LNCaP clone FGC (cell line): ENCODE results near the gene TLR1.
"Not testable (repeated sequence)": the region's sequence is repeated elsewhere in the genome, so short reads cannot be mapped to it uniquely, and the experiment has no call there.

Experiments
- DNase-seq: peaks from one replicate; pipeline ENCODE4 v3.0.0-alpha.2; 2011; ENCODE audit warnings: low read depth
- H3K4me3 ChIP-seq: 2 replicates; pipeline ENCODE4 v1.5.1; 2011; ENCODE audit warnings: mild to moderate bottlenecking, low read depth, low read length, control low read depth
- CTCF ChIP-seq: IDR thresholded peaks from 2 replicates; pipeline ENCODE4 v1.5.1; 2012; ENCODE audit warnings: mild to moderate bottlenecking; ENCODE audit not compliant: control insufficient read depth, insufficient read depth; ENCODE audit errors: extremely low read depth

Gene TLR1

GRCh38 chr4:38811297-38811696, 6.7 kb upstream of the TLR1 start:
- TF ChIP-seq CTCF: no peak
- no peak for DNase-seq
- H3K4me3 ChIP-seq: no peak overlapping the region

GRCh38 chr4:38807462-38807861, 2.9 kb upstream of the TLR1 start:
- DNase-seq, H3K4me3 ChIP-seq: not testable (repeated sequence)

- not testable (repeated sequence) for H3K4me3 ChIP-seq
These were observed 1.7 kb upstream of the TLR1 start for GRCh38 chr4:38806251-38806650.

GRCh38 chr4:38805530-38806145, 1.0 kb upstream of the TLR1 start:
- DNase-seq: no peak
- H3K4me3 ChIP-seq: no peak overlapping the region
- no peak for TF ChIP-seq CTCF

More at GRCh38 chr4:38806251-38806650, 1.7 kb upstream of the TLR1 start:
- DNase-seq: not testable (repeated sequence)

- no peak for DNase-seq
- no peak for TF ChIP-seq CTCF
- no peak overlapping the region for H3K4me3 ChIP-seq
These were observed 548 bp downstream of the TLR1 start for GRCh38 chr4:38803833-38804653.

- DNase-seq: no peak
- H3K4me3 ChIP-seq: no peak overlapping the region
- no peak for TF ChIP-seq CTCF
These were observed 1.8 kb downstream of the TLR1 start for GRCh38 chr4:38802561-38803355.

GRCh38 chr4:38800961-38801450, 3.6 kb downstream of the TLR1 start:
- no peak for DNase-seq
- no peak for TF ChIP-seq CTCF
- no peak overlapping the region for H3K4me3 ChIP-seq
